Left ventricle myocardium superior (tissue), 1 donor: ENCODE measurements around the gene PDX1. TPM values are rescaled to one million over a fixed set of nuclear protein-coding genes. Genes with fewer than 3 reads are reported as not detected.

Experiments used
- ATAC-seq: fragments of 200-7000 bp; cut with Tn5 transposase; one replicate; pipeline ENCODE4 v1.9.1; 2020; ENCODE audit warnings: mild to moderate bottlenecking, moderate library complexity
- DNase-seq: peaks from one replicate; pipeline ENCODE4 v3.0.0-alpha.2; 2020
- intact Hi-C: fragments of 100-400 bp; cut with micrococcal nuclease; formaldehyde crosslinking; loops from one replicate; pipeline ENCODE4 v1.11.0; 2022
- total RNA-seq: library from RNA; stranded (reverse); fragmentation: NEBNext Ultra II Directional; extraction: Animal tissue kit (Norgen Biotek cat#: 25700); gene quantifications from one replicate; pipeline ENCODE4 v1.2.1, GENCODE V29; 2021
- donor health status: DM: no; HTN: yes; CAD: no; lungs with severe emphysema.

PDX1 gene
- total RNA-seq, 1 donor from 2014 or later, result not detected

- DNase-seq, result no peak
- no peak for ATAC-seq
- intact Hi-C loops, result no loop called here
Observed at GRCh38 chr13:27921961-27922882, 2.4 kb downstream of the PDX1 start.

- intact Hi-C loops, result no loop called here
- DNase-seq (no peak), ATAC-seq (no peak)
Observed at GRCh38 chr13:27922883-27923612, 3.2 kb downstream of the PDX1 start.

- no peak for ATAC-seq
- intact Hi-C loops, result no loop called here
- no peak for DNase-seq
Observed at GRCh38 chr13:27923794-27924528, 4.2 kb downstream of the PDX1 start.

DNA sequence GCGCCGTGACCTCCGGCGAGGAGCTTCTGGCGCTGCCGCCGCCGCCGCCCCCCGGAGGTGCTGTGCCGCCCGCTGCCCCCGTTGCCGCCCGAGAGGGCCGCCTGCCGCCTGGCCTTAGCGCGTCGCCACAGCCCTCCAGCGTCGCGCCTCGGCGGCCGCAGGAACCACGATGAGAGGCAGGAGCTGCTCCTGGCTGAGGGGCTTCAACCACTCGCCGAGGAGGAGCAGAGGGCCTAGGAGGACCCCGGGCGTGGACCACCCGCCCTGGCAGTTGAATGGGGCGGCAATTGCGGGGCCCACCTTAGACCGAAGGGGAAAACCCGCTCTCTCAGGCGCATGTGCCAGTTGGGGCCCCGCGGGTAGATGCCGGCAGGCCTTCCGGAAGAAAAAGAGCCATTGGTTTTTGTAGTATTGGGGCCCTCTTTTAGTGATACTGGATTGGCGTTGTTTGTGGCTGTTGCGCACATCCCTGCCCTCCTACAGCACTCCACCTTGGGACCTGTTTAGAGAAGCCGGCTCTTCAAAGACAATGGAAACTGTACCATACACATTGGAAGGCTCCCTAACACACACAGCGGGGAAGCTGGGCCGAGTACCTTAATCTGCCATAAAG lies 4.8 kb downstream of the PDX1 start:
- intact Hi-C loops, result no loop called here
- DNase-seq, result no peak
- no peak for ATAC-seq

- DNase-seq (no peak), ATAC-seq (no peak)
- intact Hi-C loops, result no loop called here
Observed at GRCh38 chr13:27925220-27925991, 5.6 kb downstream of the PDX1 start.

- intact Hi-C loops, result no loop called here
- DNase-seq (no peak), ATAC-seq (no peak)
Observed at GRCh38 chr13:27926644-27927434, 7.0 kb downstream of the PDX1 start.

DNA sequence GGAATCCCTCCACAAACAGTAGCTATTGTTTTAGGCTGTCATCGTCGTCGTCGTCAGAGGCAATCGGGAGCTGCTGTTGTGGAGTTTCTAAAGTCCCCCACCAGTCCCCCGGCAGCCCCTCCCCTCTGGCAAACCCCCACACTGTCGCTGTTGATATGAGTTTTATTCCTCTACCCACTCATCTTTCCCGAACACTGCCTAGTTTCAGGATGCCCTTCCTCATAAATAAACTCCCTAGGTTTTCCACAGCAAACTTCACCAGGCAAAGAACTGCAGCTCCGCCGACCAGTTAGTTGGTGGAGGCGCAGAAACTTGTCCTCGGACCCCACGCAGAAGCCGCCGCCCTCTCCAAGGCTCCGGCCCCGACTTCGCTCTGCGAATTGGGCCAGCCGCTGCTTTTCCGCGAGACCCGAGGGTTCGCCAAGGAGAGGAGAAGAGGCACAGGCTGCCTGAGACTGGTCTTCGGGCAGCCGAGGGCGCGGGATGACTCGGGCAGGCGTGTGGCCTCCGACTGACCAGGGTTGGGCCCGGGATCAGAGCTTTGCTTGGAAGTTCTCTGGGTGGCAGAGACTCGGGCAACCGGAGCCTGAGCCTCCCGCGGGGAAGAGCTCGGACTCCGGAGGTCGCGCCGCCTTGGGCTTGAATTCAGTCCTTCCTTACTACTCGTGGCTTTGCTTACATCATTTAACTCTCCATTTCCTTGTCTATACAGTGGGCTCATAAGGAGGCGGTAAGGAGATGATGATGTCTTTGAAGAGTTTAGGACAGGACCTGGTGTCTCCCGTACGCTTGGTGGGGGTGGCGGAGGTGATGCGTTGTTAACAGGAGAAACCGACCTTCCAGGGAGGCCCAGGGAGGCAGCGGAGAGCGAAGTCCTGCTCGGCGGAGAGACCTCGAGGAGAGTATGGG lies 7.9 kb downstream of the PDX1 start:
- intact Hi-C loops, result no loop called here
- ATAC-seq (no peak), DNase-seq (no peak)

- ATAC-seq, result no peak
- no peak for DNase-seq
- intact Hi-C loops, result no loop called here
Observed at GRCh38 chr13:27928353-27928804, 8.6 kb downstream of the PDX1 start.

DNA sequence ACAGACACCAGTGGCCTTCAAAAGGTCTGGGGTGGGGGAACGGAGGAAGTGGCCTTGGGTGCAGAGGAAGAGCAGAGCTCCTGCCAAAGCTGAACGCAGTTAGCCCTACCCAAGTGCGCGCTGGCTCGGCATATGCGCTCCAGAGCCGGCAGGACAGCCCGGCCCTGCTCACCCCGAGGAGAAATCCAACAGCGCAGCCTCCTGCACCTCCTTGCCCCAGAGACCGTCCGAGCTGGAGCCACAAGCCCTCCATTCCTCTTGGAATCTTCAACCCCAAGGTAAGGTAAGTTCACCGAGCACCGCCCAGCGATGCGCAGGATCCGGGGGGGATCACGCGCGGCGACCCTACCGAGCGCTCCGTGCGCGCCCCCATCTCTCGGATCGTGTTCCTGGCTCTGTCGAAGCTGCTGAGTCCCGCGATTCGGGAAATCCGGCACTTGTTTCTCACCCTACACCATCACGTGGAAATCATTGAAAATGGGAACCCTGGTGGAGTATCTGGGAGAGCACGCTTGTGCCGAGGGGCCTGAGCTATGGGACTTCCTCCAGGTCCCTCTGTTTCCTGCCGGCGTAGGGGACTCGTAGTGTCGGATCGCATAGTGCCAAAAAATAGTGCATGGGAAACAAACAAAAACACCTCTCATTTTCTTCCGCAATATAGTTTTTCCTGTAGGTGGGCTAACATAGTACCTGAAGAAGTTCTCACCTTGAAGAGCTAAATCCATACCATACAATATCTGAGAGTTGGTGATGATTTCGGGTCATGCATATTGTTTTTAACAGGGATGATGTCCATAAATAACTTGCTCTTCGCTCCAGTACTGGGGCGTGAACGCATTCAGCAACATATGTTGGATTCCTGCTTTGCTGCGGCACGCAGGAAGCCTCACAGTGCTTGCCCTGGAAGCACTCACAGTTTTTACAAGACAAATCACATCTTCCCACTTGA lies 9.3 kb downstream of the PDX1 start:
- ATAC-seq (no peak), DNase-seq (no peak)
- intact Hi-C loops, result no loop called here

GRCh38 chr13:27929868-27930267 lies 10.1 kb downstream of the PDX1 start:
- intact Hi-C loops, result no loop called here
- DNase-seq, result no peak
- ATAC-seq, result no peak

- intact Hi-C loops, result no loop called here
- DNase-seq, result no peak
- ATAC-seq, result no peak
Observed at GRCh38 chr13:27933118-27933517, 13.3 kb downstream of the PDX1 start.

DNA sequence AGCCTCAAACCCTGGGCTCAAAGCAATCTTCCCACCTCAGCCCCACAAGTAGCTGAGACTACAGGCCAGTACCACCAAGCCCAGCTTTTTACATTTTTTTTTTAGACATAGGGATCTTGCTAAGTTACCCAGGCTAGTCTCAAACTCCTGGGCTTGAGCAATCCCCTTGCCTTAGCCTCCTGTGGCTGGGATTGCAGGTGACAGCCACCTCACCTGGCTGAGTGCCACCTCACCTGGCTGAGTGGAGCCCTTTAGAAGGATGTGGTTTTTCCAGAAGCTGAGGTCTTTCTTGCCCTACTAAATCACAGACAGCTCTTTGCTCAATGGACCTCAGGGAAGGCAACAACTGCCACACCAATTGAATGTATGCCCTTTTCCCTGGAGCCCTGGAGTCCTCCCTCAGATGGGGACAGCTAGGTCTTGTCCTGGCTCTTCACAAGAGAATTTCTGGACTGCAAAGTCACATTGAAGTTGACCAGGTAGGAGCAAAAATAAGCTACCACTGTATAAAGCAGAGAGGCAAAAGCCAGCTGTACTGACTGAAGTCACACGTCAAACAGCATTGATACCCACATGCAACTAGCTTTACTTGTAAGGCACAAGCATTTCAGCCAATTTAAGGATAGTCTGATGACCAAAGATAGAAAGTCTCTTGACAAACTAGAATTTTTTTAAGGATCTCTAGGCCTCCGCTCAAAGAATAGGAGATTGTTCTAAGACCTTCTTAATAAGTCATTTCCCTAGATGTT lies 14.0 kb downstream of the PDX1 start:
- DNase-seq (no peak), ATAC-seq (no peak)
- intact Hi-C loops, result no loop called here

DNA sequence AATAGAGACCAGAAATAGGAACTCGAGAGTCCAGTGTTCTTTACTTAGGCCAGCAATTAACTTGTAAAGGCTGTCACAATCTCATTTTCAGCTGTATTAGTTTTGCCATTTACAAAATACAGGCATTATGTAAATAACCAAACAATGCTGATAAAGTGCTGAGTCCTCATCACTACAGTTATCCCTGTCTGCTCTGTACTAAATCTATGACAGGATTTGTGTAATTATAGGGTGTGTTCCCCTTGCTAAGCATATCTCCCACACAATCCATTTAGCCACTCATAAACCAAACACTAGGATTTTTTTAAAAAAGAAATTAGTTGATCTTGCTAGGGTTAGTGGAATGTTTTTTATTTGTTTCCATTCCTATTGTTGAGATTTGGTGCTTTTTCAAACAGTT lies 23.2 kb downstream of the PDX1 start:
- intact Hi-C loops, result no loop called here
- ATAC-seq (no peak), DNase-seq (no peak)

GRCh38 chr13:27952876-27953675 lies 33.3 kb downstream of the PDX1 start:
- intact Hi-C loops, result no loop called here
- DNase-seq, result no peak
- ATAC-seq, result peak; percentile 37
